Raji (cell line): ENCODE measurements around the gene TRAFD1.

Experiments used
- POLR2A ChIP-seq: IDR thresholded peaks from 2 replicates; pipeline ENCODE4 v1.6.1; 2011; ENCODE audit warnings: low read depth, low read length, control low read depth; ENCODE audit not compliant: insufficient read depth

The TRAFD1 gene

GRCh38 chr12:112198120-112198733 lies 72.9 kb downstream of the TRAFD1 start:
- no peak for TF ChIP-seq POLR2A

GRCh38 chr12:112199136-112199535 lies 73.8 kb downstream of the TRAFD1 start:
- TF ChIP-seq POLR2A, result no peak
